Measurements from ENCODE around the gene LMF2.

Gene LMF2

GRCh38 chr22:50461979-50462540 lies 45.4 kb downstream of the LMF2 start:
- TF ChIP-seq MZF1 (tag by site-specific recombination; IDR thresholded peaks at IDR 0.05; ENCODE audit: borderline replicate concordance) = no peak
- no peak for TF ChIP-seq ZNF561 (tag by site-specific recombination; IDR thresholded peaks at IDR 0.05; ENCODE audit: borderline replicate concordance)
- TF ChIP-seq ZNF146 (tag by site-specific recombination; IDR thresholded peaks at IDR 0.05) = no peak
- no peak for TF ChIP-seq PATZ1 (tag by site-specific recombination; IDR thresholded peaks at IDR 0.05)
- TF ChIP-seq ZNF449 (tag by site-specific recombination; IDR thresholded peaks at IDR 0.05) = no peak
- TF ChIP-seq SCRT1 (tag by site-specific recombination; IDR thresholded peaks at IDR 0.05; ENCODE audit: borderline replicate concordance) = peak; percentile 62
- TF ChIP-seq ZFP37 (tag by site-specific recombination; IDR thresholded peaks at IDR 0.05) = no peak
- no peak for TF ChIP-seq ZNF423 (tag by site-specific recombination; IDR thresholded peaks at IDR 0.05)
- TF ChIP-seq HIC1 (tag by site-specific recombination; IDR thresholded peaks at IDR 0.05) = peak; percentile 57; the same call in 1 of the 2 replicates
- no peak for TF ChIP-seq ZNF324 (tag by site-specific recombination; IDR thresholded peaks at IDR 0.05)
- TF ChIP-seq ZNF274 (IDR thresholded peaks at IDR 0.05; ENCODE audit: low read length) = no peak
- TF ChIP-seq ZNF274 (tag by site-specific recombination; IDR thresholded peaks at IDR 0.05; ENCODE audit: borderline replicate concordance) = no peak
- TF ChIP-seq ZNF394 (tag by site-specific recombination; IDR thresholded peaks at IDR 0.05; ENCODE audit: borderline replicate concordance) = no peak
- TF ChIP-seq GFI1B (tag by site-specific recombination; IDR thresholded peaks at IDR 0.05) = no peak
- TF ChIP-seq ZNF555 (tag by site-specific recombination; conservative IDR thresholded peaks at IDR 0.05) = no peak
- TF ChIP-seq ZNF510 (tag by site-specific recombination; IDR thresholded peaks at IDR 0.05; ENCODE audit: insufficient replicate concordance) = no peak
- no peak for TF ChIP-seq GLI4 (tag by site-specific recombination; IDR thresholded peaks at IDR 0.05)
- TF ChIP-seq ZNF37A (tag by site-specific recombination; IDR thresholded peaks at IDR 0.05) = no peak
- no peak for TF ChIP-seq ZNF792 (tag by site-specific recombination; IDR thresholded peaks at IDR 0.05)
- TF ChIP-seq SP2 (tag by site-specific recombination; IDR thresholded peaks at IDR 0.05) = no peak; the same call in 1 of the 2 replicates
- TF ChIP-seq SCRT2 (tag by site-specific recombination; IDR thresholded peaks at IDR 0.05) = peak; percentile 84
- TF ChIP-seq ZNF658 (tag by site-specific recombination; IDR thresholded peaks at IDR 0.05) = no peak
- no peak for TF ChIP-seq ZNF148 (tag by site-specific recombination; IDR thresholded peaks at IDR 0.05; ENCODE audit: borderline replicate concordance)
- no peak for TF ChIP-seq ZSCAN5A (tag by site-specific recombination; IDR thresholded peaks at IDR 0.05)
- no peak for TF ChIP-seq KLF10 (tag by site-specific recombination; IDR thresholded peaks at IDR 0.05)
- TF ChIP-seq ZNF239 (tag by site-specific recombination; IDR thresholded peaks at IDR 0.05) = no peak
- ChIA-PET POLR2A (interaction anchor here (0.6 to 0.7 kb wide), 2 partner anchors 12 to 64 kb away, joined by 3 read pairs; partner anchors contain the start of gene SCO2), CTCF (interaction anchor here (1.1 to 1.7 kb wide), 2 partner anchors 11 to 36 kb away, joined by 3 to 6 read pairs; no protein-coding TSS in a partner anchor)
- Histone ChIP-seq H3K36me3 (ENCODE audit: control insufficient read depth in 2 of 2, insufficient read depth in 1 of 2, low read length in 2 of 2) (peaks cover 8 to 97% of the 10 kb centered on the region in 2 experiments; a peak in 2 of 3 replicates), H3K4me1 (ENCODE audit: control insufficient read depth, insufficient read depth, low read length) (no peaks in the 10 kb centered on the region), H3K9me3 (ENCODE audit: control insufficient read depth, insufficient read depth, low read depth, low read length) (no peaks in the 10 kb centered on the region), H3K27ac (ENCODE audit: extremely low read depth, low read depth, low read length) (no peak overlapping the region), H3K4me3 (ENCODE audit: low read depth, low read length) (no peak overlapping the region)
